ENCODE data around the gene NFIB. TPM values are rescaled to one million over a fixed set of nuclear protein-coding genes. Genes with fewer than 3 reads are reported as not detected.

NFIB gene
- total RNA-seq, 1 donor from 2014 or later, result 76.4 TPM

GRCh38 chr9:14135421-14135820 lies 178.5 kb downstream of the NFIB start:
- no peak for TF ChIP-seq CTCF (conservative IDR thresholded peaks at IDR 0.05)
- DNase-seq (ENCODE audit: extremely low spot score, unreplicated experiment), result no peak
- Mint-ChIP-seq H3K36me3 (peaks cover 33% of the 10 kb centered on the region), H3K4me3 (no peak overlapping the region), H3K27ac (no peak overlapping the region), H3K27me3 (no peaks in the 10 kb centered on the region), H3K9me3 (no peaks in the 10 kb centered on the region), H3K4me1 (ENCODE audit: unreplicated experiment) (peaks cover 33% of the 10 kb centered on the region)

DNA sequence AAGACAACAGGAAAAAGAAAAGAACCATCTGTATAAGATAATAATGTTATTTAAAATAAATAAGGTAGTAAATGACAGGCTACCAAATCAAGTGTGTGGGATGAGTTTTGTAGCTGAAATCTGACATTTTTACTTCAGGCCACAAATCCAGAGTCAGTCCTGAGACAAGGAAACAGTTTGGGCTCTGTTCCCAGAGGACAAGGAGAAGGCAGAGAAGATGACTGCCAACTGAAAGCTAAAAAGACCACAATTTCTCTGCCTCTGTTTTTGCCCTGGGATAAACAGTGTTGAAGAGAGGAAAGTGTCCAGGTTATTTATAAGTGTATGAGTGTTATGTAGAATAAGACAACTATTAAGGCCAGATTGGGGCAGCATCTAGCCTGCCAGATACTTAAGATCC lies 180.5 kb downstream of the NFIB start:
- no peak for DNase-seq (ENCODE audit: extremely low spot score, unreplicated experiment)
- Mint-ChIP-seq H3K4me1 (ENCODE audit: unreplicated experiment) (peaks cover 28% of the 10 kb centered on the region), H3K27me3 (no peaks in the 10 kb centered on the region), H3K9me3 (no peaks in the 10 kb centered on the region), H3K27ac (no peak overlapping the region), H3K4me3 (no peak overlapping the region), H3K36me3 (peaks cover 26% of the 10 kb centered on the region)
- TF ChIP-seq CTCF (conservative IDR thresholded peaks at IDR 0.05), result no peak

DNA sequence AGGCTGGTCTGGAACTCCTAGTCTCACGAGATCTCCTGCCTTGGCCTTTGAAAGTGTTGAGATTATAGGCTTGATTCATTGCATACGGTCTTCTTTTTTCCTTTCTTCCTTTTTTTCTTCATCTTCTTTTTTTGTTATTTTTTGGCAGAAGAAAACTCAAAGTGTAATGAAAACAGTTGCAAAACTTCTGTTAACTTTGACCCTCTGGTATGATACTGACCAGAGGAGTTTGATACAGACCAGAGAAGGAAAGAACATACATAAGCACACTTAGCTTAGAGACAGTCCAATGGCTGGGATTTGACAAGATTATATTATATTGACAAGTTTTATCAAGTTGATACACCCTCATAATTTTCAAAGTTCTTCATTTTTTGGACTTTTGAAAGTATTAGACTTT lies 181.2 kb downstream of the NFIB start:
- no peak overlapping the region for H3K4me3 Mint-ChIP-seq
- DNase-seq (ENCODE audit: extremely low spot score, unreplicated experiment), result no peak
- no peak for TF ChIP-seq CTCF (conservative IDR thresholded peaks at IDR 0.05)
- no peak overlapping the region for H3K27ac Mint-ChIP-seq
- H3K4me1 Mint-ChIP-seq (ENCODE audit: unreplicated experiment), result peaks cover 28% of the 10 kb centered on the region
- H3K27me3 Mint-ChIP-seq, result no peaks in the 10 kb centered on the region
- H3K36me3 Mint-ChIP-seq, result peaks cover 26% of the 10 kb centered on the region
- no peaks in the 10 kb centered on the region for H3K9me3 Mint-ChIP-seq

GRCh38 chr9:14131356-14132088 lies 182.4 kb downstream of the NFIB start:
- no peak for TF ChIP-seq CTCF (conservative IDR thresholded peaks at IDR 0.05)
- no peaks in the 10 kb centered on the region for H3K27me3 Mint-ChIP-seq
- peaks cover 21% of the 10 kb centered on the region for H3K4me1 Mint-ChIP-seq (ENCODE audit: unreplicated experiment)
- H3K36me3 Mint-ChIP-seq, result peaks cover 28% of the 10 kb centered on the region
- no peak overlapping the region for H3K4me3 Mint-ChIP-seq
- no peak for DNase-seq (ENCODE audit: extremely low spot score, unreplicated experiment)
- no peaks in the 10 kb centered on the region for H3K9me3 Mint-ChIP-seq
- no peak overlapping the region for H3K27ac Mint-ChIP-seq

- no peak for DNase-seq (ENCODE audit: extremely low spot score, unreplicated experiment)
- no peaks in the 10 kb centered on the region for H3K27me3 Mint-ChIP-seq
- TF ChIP-seq CTCF (conservative IDR thresholded peaks at IDR 0.05), result no peak
- no peaks in the 10 kb centered on the region for H3K9me3 Mint-ChIP-seq
- H3K36me3 Mint-ChIP-seq, result peaks cover 44% of the 10 kb centered on the region
- peaks cover 4% of the 10 kb centered on the region for H3K4me1 Mint-ChIP-seq (ENCODE audit: unreplicated experiment)
- no peak overlapping the region for H3K27ac Mint-ChIP-seq
- H3K4me3 Mint-ChIP-seq, result no peak overlapping the region
These were observed 186.3 kb downstream of the NFIB start for GRCh38 chr9:14127656-14128055.
